HG03457 (cell line): ENCODE data around the gene SLC35B2.

Experiments used
- ATAC-seq: cut with Tn5 transposase; IDR thresholded peaks from one replicate; pipeline ENCODE4 v1.9.1; 2021; ENCODE audit warnings: moderate number of reproducible peaks; ENCODE audit not compliant: unreplicated experiment

The SLC35B2 gene

DNA sequence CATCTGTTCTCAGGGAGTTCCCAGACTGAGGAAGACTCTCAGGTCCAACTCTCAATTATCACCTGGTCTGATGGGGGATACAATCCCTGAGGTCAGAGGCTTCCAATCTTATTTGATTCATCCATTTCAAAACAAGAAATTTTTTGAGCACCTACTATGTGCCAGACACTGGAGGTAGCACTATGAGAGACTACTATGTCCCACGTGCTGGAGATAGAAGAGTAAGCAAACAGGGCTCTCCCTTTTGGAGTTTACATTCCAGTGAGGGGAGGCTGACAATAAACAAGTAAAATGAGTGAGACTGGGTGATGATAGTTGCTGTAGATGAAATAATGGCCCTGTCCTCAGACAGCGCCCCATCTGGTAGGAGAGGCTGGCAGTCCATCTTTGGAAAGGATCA, 29.4 kb upstream of the SLC35B2 start:
- ATAC-seq, result no peak

DNA sequence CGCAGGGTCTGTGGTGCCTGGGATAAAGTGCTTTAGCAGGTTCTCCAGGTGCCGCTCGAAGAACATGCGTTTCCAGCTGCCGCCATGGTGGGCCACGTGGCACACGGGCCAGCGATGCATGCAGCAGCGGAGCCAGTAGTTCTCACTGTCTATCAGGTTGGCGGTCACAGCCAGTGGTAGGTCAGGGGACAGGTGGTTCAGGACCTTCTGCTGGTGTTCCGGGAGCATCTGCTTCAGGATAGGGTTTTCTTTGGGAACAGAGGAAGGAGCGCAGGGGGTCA, 28.9 kb upstream of the SLC35B2 start:
- ATAC-seq, result no peak

DNA sequence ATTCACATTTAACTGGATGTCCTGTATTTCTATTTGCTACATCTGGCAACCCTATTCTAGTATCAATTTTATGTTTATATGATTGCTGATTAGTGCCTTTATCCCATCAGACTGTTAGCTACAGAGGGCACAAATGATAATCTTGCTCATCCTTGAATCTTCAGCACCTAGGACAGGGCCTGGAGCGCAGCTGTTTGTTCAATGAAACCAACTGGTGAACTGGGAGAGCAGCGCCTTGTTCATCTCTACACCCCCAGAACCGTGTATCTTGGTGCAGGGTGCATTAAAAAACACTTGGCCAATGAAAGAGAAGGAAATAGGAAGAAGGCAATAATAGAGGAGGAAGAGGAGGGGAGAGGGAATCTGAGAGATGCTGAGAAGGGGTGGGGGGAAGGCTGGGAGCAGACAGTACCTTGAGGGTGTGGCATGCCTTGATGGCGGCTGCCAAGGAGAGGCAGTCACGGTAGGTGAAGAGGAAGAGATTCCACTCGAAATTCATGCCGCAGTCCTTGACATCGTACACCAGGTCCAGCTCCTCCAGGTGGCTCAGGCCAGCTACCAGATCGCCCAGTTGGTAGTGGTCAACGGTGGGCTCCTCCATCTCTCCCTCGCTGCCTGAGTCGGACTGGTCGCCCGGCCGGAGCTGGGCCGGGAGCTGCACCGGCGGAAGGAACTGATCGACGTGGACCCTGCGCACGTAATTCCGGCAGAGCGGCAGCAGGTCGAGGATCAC, 28.4 kb upstream of the SLC35B2 start:
- ATAC-seq, result no peak

DNA sequence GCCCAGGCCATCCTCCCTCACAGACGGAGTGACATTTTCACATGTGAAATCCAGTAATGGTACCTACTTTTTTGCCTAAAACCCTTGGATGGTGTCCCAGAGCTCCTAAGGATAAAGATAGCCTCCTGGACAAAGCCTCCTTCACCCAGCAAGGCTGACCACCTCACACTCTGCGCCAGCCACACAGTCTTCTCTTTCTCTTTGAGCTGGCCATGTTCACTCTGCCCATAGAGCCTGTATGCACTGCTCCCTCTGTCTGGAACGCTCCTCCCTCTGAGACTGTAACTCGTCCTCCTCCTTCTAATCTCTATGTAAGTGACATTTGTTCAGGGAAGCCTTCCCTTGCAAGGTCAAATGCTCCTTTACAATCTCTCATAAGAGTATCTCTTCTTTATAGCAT, 27.5 kb upstream of the SLC35B2 start:
- no peak for ATAC-seq

DNA sequence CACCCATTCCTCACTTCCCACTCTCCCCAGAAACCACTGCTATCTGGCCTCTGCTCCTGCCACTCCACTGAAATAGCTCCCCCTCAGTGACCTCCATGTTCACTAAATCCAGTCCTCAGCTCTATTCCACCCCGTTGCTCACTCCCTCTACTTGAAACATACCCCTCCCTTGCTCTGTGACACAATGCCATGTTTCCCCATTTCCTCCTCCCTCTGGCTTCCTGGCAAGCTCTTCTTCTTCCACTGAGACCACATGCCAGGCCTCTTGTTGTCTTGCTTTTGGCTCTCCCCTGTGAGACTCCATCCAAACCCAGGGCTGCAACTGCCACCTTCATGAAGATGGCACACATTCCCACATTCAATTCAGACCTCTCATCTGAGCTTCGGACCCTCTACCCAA, 26.8 kb upstream of the SLC35B2 start:
- no peak for ATAC-seq

DNA sequence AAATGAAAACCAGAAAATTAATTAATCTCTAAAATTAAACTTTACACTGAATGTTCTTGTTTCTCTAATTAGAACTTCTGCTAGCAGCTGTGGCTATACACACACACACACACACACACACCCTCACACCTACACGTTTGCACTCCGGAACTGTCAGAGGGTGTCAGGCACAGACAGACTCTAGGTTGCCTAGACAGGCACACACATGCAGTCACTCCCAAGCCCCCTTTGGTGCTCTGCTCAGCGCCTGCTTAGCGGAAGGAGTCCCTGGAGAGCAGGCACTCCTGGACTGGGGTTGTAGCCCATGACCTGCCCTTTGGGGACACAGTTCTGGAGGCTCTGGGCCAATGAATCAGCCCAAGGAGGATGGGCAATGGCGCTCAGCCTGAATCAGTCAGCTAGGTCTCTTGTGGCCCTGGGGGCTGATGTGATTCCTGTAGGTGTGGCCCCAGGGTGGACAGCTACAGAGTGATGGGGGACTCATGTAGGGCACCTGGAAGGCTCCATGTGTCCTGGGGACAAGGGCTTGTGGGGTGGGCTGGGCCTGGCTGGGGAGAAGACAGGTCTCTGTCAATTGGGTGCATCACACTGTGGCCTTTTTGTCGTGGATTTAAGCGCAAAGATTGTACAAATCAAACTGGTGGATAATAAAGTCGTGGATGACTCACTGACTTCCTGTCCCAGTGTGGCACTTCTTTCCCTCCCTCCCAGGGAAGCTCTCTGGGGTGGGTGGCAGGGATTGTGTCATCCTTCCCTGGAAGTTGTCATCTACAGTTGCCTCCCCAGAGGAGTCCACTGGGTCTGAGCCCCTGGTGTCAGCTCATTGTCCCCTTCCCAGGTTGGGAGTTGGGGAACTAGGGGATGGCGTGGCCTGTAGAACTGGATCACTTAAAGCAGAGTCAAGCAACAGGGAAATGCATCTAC, 21.7 kb upstream of the SLC35B2 start:
- ATAC-seq, result no peak

DNA sequence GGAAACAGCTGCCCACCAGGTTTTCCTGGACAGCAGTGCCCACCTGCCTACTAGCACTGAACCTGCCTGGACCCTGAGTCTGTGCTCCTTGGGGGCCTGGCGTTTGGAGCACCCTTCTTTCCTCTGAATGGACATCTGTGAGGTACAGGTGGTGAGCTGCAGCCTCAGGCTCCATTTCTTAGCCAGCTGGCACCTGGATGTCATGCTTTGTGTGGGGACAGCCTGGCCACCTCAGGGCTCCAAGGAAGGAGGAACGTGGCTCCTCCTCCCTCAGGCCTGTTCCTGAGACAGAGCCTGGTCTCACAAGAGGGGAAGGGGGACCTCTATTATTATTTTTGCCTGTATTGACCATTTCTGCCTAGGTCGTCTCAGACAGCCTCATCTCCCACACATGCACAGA, 21.0 kb upstream of the SLC35B2 start:
- no peak for ATAC-seq

DNA sequence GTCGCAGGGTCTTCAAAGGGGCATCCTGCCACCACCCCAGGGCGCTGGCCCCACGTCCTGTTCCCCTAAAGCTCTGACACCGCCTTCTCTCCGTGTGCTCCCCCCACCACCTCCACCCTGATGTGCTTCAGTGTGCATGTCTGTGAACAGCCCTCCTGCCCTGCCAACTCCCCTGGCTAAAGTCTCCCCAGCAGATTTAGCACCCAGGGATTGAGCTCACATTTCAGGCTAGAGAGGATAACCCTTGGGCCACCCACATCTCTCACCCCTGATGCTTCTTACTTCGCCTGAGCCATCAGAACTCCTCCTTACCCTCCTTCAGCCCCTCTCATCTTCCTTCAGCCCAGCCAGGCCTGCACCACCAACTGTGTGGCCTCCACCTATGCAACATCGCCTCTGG, 20.4 kb upstream of the SLC35B2 start:
- no peak for ATAC-seq

DNA sequence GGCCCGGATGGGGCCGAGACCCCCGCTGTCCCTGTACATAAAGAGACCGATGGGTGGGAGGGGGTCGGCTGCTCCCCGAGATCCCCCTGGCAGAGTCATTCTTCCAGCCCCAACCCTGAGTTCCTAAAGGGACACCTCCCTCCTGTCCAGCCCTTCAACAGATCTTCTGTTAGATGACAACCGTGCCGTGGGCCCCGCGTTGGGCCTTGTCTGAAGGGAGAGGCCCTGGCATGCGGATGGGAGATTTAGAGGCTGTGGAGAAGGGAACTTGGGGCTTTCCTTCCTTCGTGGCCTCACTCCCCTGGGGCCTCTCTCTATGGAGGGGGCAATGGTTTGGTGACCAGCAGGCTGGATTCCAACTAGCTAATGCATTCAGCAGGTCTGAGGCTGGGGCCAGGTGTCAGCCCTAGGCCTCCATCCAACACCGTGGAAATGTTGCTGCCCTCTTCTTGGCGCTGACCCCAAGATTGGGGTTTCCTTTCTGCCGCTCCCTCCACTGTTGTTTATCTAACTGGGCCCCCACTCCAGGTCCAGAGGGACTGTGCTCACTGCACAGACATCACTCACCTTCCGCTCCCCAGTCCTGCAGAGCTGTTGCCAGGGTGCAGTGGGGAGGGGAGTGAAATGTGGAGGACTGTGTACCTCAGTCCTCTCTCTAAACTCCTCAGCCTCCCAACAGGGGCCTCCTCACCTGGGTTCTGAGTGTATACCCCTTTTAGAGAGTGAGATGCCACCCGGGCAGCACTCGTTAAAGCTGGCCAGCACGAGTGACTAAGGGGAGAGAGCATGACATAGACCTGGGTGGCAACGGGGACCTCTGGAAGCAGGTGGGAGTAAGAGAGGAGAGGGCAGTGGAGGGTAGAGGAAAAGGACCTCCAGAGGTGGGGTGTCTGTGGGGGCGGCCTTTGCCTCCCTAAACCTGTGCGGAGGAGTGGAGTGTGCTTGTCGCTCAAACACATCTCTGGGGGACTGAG, 19.6 kb upstream of the SLC35B2 start:
- no peak for ATAC-seq

DNA sequence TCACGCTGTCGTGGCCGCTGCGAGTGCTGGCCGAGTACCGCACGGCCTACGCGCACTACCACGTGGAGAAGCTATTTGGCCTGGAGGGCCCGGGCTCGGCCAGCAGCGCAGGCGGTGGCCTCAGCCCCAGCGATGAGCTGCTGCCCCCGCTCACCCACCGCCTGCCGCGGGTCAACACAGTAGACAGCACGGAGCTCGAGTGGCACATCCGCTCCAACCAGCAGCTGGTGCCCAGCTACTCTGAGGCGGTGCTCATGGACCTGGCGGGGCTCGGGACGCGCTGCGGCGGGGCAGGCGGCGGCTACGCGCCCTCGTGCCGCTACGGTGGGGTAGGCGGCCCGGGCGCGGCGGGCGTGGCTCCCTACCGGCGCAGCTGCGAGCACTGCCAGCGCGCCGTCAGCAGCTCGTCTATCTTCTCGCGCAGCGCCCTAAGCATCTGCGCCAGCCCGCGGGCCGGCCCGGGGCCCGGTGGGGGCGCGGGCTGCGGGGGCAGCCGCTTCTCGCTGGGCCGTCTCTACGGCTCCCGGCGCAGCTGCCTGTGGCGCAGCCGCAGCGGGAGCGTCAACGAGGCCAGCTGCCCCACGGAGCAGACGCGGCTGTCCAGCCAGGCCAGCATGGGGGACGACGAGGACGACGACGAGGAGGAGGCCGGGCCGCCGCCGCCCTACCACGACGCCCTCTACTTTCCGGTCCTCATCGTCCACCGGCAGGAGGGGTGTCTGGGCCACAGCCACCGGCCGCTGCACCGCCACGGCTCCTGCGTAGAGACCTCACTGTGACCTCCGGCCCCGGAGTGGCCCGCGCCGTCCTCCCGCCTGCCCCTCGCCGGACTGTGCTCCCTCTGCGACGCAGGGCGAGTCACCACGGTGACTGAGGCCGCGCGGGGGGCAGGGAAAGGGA, 18.7 kb upstream of the SLC35B2 start:
- no peak for ATAC-seq

DNA sequence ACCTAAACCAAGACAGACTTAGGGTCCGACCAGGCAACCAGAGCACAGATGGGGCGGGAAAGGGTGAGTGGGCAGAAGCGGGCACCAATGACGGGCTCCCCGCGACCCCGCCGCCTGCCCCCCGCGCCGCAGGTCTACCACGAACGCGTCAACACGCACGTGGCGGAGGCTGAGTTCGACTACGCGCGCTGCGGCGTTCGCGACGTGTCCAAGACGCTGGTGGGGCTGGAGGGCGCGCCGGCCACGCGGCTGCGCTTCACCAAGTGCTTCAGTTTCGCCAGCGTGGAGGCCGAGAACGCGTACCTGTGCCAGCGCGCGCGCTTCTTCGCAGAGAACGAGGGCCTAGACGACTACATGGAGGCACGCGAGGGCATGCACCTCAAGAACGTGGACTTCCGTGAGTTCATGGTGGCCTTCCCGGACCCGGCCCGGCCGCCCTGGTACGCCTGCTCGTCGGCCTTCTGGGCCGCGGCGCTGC, 18.0 kb upstream of the SLC35B2 start:
- no peak for ATAC-seq

DNA sequence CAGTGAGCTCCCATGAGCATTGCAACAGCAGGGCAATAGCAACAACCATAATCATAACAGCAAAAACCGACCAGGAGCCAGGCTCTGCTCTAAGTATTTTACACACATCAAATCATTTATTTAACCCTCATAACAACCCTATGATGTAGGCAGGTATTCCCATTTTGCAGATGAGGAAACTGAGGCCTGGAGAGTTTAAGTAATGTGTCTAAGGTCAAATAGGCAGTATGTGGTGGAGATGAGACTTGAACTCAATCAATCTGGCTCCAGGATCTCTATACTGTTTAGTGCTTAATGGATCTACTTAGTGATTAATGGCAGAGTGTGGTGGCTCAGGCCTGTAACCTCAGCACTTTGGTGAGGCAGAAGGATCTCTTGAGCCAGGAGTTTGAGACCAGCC, 16.3 kb upstream of the SLC35B2 start:
- no peak for ATAC-seq

DNA sequence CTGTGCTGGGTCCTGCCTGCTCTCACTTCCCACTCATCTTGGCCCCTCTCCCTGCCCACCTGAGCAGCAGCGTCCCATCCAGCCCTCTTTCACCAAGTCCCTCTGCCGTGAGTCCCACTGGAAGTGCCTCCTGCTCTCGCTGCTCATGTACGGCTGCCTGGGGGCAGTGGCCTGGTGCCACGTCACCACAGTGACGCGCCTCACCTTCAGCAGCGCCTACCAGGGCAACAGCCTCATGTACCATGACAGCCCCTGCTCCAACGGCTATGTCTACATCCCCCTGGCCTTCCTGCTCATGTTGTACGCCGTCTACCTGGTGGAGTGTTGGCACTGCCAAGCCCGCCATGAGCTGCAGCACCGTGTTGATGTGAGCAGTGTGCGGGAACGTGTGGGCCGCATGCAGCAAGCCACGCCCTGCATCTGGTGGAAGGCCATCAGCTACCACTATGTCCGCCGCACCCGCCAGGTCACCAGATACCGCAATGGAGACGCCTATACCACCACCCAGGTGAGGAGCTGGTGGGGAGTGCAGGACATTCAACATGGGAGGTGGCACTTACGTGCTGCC, 15.8 kb upstream of the SLC35B2 start:
- no peak for ATAC-seq

DNA sequence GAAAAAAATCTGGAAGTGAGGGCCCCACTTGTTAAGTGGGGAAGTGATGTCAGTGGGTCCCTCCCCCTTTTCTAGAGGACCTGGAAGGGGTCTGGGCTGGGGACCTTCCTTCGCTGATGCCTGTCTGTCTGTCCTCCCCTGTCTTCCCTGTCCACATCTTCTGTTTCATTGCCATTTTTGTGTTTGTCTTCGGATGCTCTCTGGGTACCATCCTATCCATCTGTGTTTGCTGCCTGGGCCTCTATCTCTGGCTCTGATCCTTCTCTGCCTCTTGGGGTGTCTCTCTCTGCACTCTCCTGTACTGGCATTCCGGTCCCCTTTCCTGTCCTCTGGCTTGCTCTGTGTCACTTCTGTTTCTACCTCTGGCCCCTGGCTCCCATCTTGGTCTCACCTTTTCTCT, 15.2 kb upstream of the SLC35B2 start:
- ATAC-seq, result no peak

DNA sequence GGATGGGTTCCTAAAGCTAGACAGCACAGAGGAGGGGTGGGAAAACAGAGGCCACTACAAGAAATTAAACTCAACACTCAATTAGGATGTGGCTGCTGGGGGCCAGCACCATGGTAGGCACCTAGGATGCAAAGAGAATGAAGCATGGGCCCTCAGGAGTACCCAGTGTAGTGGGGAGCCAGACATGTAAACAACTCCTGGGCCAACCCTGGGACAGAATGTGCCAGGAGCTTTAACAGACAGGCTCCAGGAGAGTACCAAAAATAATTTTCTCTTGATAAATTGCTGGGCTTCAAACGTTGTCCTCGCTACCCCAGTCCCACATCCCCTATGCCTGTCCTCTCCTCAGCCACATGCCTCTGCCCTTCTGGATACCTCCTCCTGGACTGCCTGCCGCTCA, 14.6 kb upstream of the SLC35B2 start:
- no peak for ATAC-seq

DNA sequence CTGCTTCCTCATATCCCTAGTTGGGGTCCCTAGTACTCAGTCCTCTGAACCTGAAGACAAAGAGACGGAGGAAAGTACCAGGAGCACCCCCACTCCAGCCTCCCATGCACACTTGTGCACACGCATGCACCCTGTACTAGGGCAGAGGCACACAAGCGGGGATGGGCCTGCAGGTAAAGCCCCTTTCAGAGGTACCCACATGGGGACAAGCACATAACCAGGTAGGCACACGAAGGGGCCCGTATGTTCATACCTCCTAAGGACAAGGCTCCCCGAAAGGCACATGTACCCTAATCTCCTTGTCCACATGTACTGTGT, 14.0 kb upstream of the SLC35B2 start:
- ATAC-seq, result no peak

DNA sequence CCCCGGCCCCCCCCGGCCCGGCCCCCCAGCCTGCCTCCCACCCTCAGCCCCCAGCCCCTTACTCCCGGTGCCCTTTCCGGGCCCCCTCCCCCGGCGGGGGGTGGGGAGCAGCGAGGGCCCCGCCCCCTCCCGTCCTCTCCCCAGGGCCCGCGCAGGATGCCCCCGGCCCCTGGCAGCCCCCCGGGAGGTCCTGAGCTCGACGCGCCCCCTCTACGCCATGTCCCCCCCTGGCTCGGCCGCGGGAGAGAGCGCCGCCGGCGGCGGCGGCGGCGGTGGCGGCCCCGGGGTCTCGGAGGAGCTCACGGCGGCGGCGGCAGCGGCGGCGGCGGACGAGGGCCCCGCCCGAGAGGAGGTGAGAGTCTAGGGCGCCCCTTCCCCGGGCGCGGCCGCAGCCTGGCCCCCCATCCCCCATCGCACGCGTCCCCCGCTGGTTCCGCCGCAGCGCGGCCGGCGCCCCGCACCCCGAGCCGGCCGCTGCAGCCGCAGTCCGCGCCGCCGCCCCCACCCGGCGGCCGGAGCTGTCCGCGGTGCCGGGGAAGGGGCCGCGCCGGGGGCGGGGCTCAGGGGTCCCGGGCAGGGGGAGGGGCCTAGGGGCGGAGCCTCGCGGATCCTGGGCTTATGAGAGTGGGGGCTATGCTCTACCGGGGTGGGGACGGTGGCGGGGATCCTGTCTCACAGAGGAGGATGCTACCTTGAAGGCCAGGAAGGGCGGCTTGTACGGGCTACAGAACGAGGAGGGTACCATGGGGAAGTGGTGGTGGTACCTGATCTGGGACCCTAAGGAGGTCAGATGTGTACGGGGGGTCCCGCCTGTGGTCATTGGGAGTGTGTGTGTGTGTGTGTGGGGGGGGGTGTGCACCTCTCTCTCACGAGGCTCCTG, 13.4 kb upstream of the SLC35B2 start:
- no peak for ATAC-seq

DNA sequence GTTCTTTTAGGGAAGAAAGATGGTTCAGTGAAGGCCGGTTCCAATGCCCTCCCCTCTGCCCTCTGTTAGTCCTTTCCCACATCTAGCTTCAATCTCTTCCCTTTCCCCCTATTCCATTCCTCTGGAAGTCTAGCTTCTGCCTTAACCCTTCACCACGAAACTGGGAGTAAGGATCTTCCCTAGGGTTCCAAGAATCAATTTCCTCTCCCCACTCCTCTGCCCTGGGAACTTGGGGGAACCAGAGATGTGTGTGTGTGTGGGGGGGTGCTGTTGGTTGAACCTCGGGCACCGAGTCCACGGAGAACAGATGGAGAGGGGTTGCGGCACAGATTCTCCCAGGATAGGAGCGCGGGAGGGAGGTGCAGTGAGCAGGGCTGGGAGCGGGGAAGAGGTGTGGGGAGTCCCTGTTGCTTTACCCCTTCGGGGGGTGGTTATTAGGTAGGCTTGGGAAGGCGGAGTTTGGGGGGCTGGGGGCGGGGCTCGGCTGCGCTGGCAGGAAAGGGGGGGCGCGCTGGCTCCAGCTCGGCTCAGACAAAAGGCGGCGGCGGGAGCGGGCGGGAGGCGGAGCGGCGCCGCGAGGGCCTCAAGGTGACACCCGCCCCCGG, 12.7 kb upstream of the SLC35B2 start, which contains the start of gene TMEM151B:
Gene TMEM151B, plus strand, starts transcription at position 530 of the 605 bp plus-strand sequence. CDS start 293 bp downstream, outside the sequence.
- ATAC-seq, result no peak
